OCI-LY7 (cell line): Measurements from ENCODE around the gene CHST6. TPM values are rescaled to one million over a fixed set of nuclear protein-coding genes. Genes with fewer than 3 reads are reported as not detected.

ENCODE experiments used
- BruUV-seq: library from RNA; stranded (reverse); fragments of 400-500 nt; replicated peaks from 2 replicates; lab custom pipeline; 2021; lab: Mats Ljungman, UMichigan
- CTCF ChIA-PET: fragments of 300-600 bp; sonication (Branson Sonifier 250); formaldehyde crosslinking; loops from one replicate; lab custom pipeline; 2022; ENCODE audit warnings: antibody characterized with exemption; ENCODE audit not compliant: unreplicated experiment; lab: Charles Lee
- POLR2A ChIA-PET: fragments of 300-600 bp; sonication (Branson Sonifier 250); formaldehyde crosslinking; loops from one replicate; lab custom pipeline; 2022; ENCODE audit warnings: antibody characterized with exemption; lab: Charles Lee
- DNase-seq: peaks from one replicate; pipeline ENCODE4 v3.0.0-alpha.2; 2015; ENCODE audit warnings: low spot score
- H2AFZ ChIP-seq: fragments of 200-600 bp; sonication (generic), shearing (Covaris generic); 2 replicates; pipeline ENCODE4 v1.6.1; 2014; ENCODE audit warnings: mild to moderate bottlenecking, antibody characterized with exemption, low read length, moderate library complexity
- H3K27ac ChIP-seq: fragments of 200-600 bp; sonication (generic); 2 replicates; pipeline ENCODE4 v1.5.1; 2014; ENCODE audit warnings: mixed run types, low read depth, mild to moderate bottlenecking, moderate library complexity, low read length, inconsistent platforms; ENCODE audit not compliant: poor library complexity, severe bottlenecking
- H3K36me3 ChIP-seq: fragments of 200-600 bp; sonication (generic); 2 replicates; pipeline ENCODE4 v1.6.1; 2014; ENCODE audit warnings: mild to moderate bottlenecking, antibody characterized with exemption, low read length, moderate library complexity, mixed read lengths; ENCODE audit not compliant: insufficient read depth
- H3K4me1 ChIP-seq: fragments of 200-600 bp; sonication (generic); 2 replicates; pipeline ENCODE4 v1.5.1; 2014; ENCODE audit warnings: mild to moderate bottlenecking, low read length; ENCODE audit not compliant: insufficient read depth, poor library complexity, severe bottlenecking
- H3K4me2 ChIP-seq: fragments of 200-600 bp; sonication (generic); 2 replicates; pipeline ENCODE4 v1.6.1; 2014; ENCODE audit warnings: mild to moderate bottlenecking, low read length
- H3K4me3 ChIP-seq: fragments of 200-600 bp; sonication (generic); 2 replicates; pipeline ENCODE4 v1.5.1; 2014; ENCODE audit warnings: mild to moderate bottlenecking, low read depth, low read length; ENCODE audit not compliant: poor library complexity, severe bottlenecking
- H3K79me2 ChIP-seq: fragments of 200-600 bp; sonication (generic); 2 replicates; pipeline ENCODE4 v1.6.1; 2016; ENCODE audit warnings: low read depth, mild to moderate bottlenecking, low read length, moderate library complexity, mixed read lengths; ENCODE audit not compliant: insufficient read depth
- H3K9me2 ChIP-seq: fragments of 200-600 bp; sonication (generic); 2 replicates; pipeline ENCODE4 v1.6.1; 2016; ENCODE audit warnings: mild to moderate bottlenecking, low read length, mixed read lengths; ENCODE audit not compliant: insufficient read depth
- H3K9me3 ChIP-seq: fragments of 200-600 bp; sonication (generic); 2 replicates; pipeline ENCODE4 v1.6.1; 2014; ENCODE audit warnings: mild to moderate bottlenecking, mixed run types, low read length, mixed read lengths
- H4K20me1 ChIP-seq: fragments of 200-600 bp; sonication (generic); 2 replicates; pipeline ENCODE4 v1.6.1; 2014; ENCODE audit warnings: mild to moderate bottlenecking, antibody characterized with exemption, low read length, moderate library complexity, mixed read lengths; ENCODE audit not compliant: insufficient read depth
- CTCF ChIP-seq: fragments of 200-600 bp; sonication (generic); conservative IDR thresholded peaks from 2 replicates; pipeline ENCODE4 v1.5.1; 2014; ENCODE audit warnings: mild to moderate bottlenecking, antibody characterized with exemption, low read length, moderate library complexity, mixed read lengths
- EZH2phosphoT487 ChIP-seq: fragments of 200-600 bp; sonication (generic); IDR thresholded peaks from 2 replicates; pipeline ENCODE4 v1.6.1; 2018; ENCODE audit warnings: low read depth, borderline replicate concordance, mild to moderate bottlenecking, mixed run types, antibody characterized with exemption, low read length, moderate library complexity, mixed read lengths
- intact Hi-C: fragments of 100-400 bp; cut with micrococcal nuclease; formaldehyde crosslinking; loops from one replicate; pipeline ENCODE4 v1.10.0; 2022; ENCODE audit not compliant: unreplicated experiment
- total RNA-seq, 2 experiments: library from RNA; depleted of rRNA in 1 of 2; stranded (reverse); fragments of >200 nt in 1 of 2; shearing (Covaris generic) in 1 of 2; gene quantifications; 2 replicates each; pipeline ENCODE4 v1.2.3, GENCODE V29; 2014 to 2022

CHST6 gene
- total RNA-seq, 2 experiments from 2014 or later = 0.06 TPM; not detected in 1

GRCh38 chr16:75459691-75460090, 35.5 kb downstream of the CHST6 start:
- no peak overlapping the region for H3K4me3 ChIP-seq
- no peaks in the 10 kb centered on the region for H3K9me3 ChIP-seq
- POLR2A ChIA-PET = no interaction called here
- H3K79me2 ChIP-seq = peaks cover 37% of the 10 kb centered on the region
- peaks cover 10% of the 10 kb centered on the region for H3K4me1 ChIP-seq
- no peak overlapping the region for H3K4me2 ChIP-seq
- CTCF ChIA-PET = no interaction called here
- BruUV-seq = no TSS peak
- intact Hi-C loops = loop anchor here (5.0 kb wide), 1 partner anchor 188 kb away; the partner anchor contains the start of genes KARS1 and TERF2IP
- no peak for TF ChIP-seq CTCF
- peaks cover 16% of the 10 kb centered on the region for H4K20me1 ChIP-seq
- DNase-seq = no peak
- no peak overlapping the region for H2AFZ ChIP-seq
- H3K36me3 ChIP-seq = 0 out of 2 replicates have a peak, but pooled peaks cover 6% of the 10 kb centered on the region
- H3K9me2 ChIP-seq = no peaks in the 10 kb centered on the region
- H3K27ac ChIP-seq = no peak overlapping the region

GRCh38 chr16:75458439-75458838, 36.8 kb downstream of the CHST6 start:
- POLR2A ChIA-PET = interaction anchor here (0.6 to 1.6 kb wide), 3 partner anchors 12 to 91 kb away, joined by 3 to 4 read pairs (median 3); no protein-coding TSS in a partner anchor
- no peak for DNase-seq
- CTCF ChIA-PET = no interaction called here
- peaks cover 10% of the 10 kb centered on the region for H3K4me1 ChIP-seq
- no peaks in the 10 kb centered on the region for H3K9me2 ChIP-seq
- H4K20me1 ChIP-seq = peaks cover 16% of the 10 kb centered on the region
- no peak overlapping the region for H3K27ac ChIP-seq
- H2AFZ ChIP-seq = no peak overlapping the region
- H3K4me2 ChIP-seq = no peak overlapping the region
- H3K9me3 ChIP-seq = no peaks in the 10 kb centered on the region
- BruUV-seq = no TSS peak
- H3K79me2 ChIP-seq = peaks cover 36% of the 10 kb centered on the region
- no peak for TF ChIP-seq EZH2phosphoT487
- no peak for TF ChIP-seq CTCF
- intact Hi-C loops = no loop called here
- H3K4me3 ChIP-seq = no peak overlapping the region
- 0 out of 2 replicates have a peak, but pooled peaks cover 6% of the 10 kb centered on the region for H3K36me3 ChIP-seq

- Histone ChIP-seq H3K4me3 (no peak overlapping the region), H3K79me2 (peaks cover 32% of the 10 kb centered on the region), H3K4me2 (no peak overlapping the region), H3K9me3 (no peaks in the 10 kb centered on the region), H3K36me3 (0 out of 2 replicates have a peak, but pooled peaks cover 6% of the 10 kb centered on the region), H4K20me1 (peaks cover 16% of the 10 kb centered on the region), H3K27ac (no peak overlapping the region), H3K9me2 (no peaks in the 10 kb centered on the region), H2AFZ (no peak overlapping the region), H3K4me1 (peaks cover 7% of the 10 kb centered on the region)
- no peak for DNase-seq
- intact Hi-C loops = no loop called here
- TF ChIP-seq CTCF = no peak
- TF ChIP-seq EZH2phosphoT487 = no peak
- CTCF ChIA-PET = interaction anchor here (0.5 kb wide), 1 partner anchor 916 kb away, joined by 3 read pairs; no protein-coding TSS in a partner anchor
- POLR2A ChIA-PET = interaction anchor here (0.6 to 1.6 kb wide), 3 partner anchors 12 to 91 kb away, joined by 3 to 4 read pairs (median 3); no protein-coding TSS in a partner anchor
- BruUV-seq = no TSS peak
These were observed 37.2 kb downstream of the CHST6 start for GRCh38 chr16:75458029-75458428.
